Germinal center (tissue), 1 donor: Measurements from ENCODE around the gene SH2D2A.

Source experiments
- DNase-seq: peaks from one replicate; pipeline ENCODE4 v3.0.0; 2012; ENCODE audit warnings: mixed read lengths, low spot score

The SH2D2A gene

DNA sequence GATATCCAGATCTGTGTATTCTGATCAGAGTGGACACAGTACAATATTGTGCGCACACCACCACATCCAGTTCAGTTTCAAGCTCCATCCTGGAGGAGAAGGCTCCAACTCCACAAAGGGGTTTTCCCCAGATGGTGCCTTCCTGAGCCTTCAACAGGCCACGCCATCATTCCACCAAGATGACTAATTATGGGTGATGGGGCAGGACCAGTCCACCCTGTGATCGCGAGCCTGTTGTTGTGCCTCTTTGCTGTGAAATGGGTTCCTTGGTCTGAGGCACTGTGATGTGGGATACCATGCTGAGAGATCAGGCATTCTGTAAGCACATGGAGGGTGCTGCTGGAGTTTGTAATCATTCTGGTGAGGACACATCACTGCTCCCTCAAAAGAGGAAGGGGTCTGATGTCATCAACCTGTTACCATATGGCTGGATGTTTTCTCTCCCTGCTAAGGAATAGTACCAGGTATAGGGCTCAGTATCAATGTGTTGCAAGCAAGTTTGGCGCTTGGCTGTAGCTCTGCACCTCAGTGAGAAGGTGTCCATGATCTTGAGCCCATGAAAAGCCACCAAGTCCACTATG lies 6.7 kb upstream of the SH2D2A start:
- no peak for DNase-seq

DNA sequence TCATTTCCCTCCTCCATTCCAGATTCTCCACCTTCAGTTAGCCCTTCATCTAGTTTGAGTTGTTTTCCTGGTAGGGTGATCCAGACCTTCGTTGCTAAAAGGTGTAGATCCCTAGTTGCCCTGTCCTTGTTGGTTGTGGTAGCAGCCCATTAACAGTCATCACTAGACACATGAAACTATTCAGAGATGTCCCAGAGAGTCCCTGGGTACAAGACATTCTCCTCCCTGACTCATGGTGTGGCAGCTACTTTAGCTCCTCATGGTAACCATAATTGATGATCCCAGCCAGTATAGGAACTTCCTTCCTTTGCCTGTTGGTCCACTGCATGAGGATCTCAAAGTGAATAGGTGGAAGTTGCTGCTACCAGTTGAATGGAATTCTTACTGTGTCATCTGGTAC lies 6.0 kb upstream of the SH2D2A start:
- DNase-seq = no peak

DNA sequence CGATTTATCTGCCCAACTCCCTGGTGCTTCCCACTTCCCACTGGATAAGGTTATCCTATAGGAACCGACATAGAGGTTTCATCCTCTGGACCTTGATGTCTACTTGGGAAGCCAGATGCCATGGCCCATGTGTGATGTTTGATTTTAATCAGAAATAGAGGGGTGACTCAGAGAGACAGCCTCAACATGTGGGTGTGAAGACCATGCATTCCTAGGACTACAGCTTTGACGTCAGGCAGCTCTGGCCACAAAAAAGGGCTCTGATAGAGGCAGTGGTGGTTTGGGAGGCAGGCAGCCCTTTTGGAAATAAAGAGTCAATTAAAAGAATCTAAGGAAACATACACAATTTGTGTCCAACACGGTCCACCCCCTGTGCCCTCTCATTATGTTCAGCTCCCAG lies 5.2 kb upstream of the SH2D2A start:
- no peak for DNase-seq

DNA sequence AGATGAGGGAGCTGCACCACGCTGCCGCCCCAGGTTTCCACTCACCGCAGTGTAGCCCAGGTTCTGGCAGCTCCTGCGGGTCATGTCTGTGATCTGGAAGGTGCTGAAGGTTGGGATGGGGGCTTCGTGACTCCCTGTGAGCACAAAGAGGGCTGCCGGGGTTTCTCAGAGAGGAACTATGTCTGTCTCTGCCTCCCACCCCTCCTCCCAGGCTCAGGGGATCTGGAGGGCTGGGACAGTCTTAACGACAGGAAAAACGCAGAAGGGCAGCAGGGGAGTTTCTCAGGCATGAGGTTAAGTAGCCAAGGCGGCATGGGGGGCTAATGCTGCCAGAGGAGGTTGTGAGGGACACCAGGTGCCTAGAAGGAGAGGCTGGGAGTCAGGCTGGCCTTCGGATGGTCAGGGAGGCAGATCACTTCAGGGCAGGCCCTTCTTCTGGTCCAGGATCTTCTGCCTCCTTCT lies 656 bp downstream of the SH2D2A start:
- DNase-seq = no peak

DNA sequence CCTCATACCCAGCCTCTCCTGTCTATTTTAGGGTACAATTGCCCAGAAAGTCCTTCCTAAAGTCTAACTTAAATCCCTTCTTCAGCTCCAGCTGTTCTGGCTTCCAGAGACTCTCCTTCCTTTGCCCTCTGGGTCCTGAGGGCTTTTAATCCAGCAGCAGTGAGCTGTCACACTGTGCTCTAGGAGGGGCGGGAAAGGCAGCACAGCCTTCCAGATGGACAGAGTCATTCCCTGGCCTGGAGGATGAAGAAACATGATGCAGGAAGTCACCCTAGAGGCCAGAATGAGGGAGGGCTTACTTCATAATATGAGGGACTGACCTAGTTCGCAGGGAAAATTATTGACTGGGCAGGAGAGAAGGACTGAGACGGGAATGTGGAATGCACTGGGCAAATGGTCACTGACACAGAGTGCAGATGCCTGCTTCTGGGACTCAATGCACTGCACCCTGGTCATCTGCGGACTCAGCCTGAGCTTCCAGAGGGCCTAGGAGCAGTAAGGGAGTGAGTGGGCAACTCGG lies 1.3 kb downstream of the SH2D2A start:
- DNase-seq = no peak

DNA sequence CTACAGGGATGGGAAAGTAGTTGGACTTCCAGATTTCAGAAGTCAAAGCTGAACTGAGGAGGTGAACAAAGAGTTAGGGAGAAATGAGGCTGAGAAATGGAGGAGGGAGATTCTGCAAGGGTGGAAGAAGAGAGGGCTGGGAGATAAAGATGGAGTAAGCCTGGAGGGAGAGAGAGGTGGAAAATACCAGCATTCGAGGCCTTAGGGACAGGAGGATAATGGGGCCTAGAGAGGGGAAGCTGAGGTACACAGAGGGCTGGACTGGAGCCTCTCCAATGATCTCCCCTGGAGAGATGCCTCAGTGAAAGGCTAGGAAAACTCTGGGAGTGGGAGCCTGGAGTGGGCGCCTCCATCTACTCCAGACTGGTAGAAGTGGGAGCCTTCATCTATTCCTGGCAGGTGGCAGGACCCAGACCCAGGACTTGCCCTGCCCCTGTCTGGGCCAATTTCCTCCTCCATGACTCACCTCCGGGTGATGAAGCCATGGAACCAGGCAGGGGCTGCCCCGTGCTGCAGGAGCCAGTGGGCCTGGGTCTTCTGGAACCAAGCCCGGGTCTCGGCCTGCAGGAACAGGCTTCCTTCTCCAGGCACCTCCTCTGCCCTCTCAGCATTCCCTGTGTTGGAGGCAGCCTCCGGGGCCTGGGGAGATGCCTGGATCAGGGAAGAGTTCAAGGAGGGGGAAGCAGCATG lies 1.9 kb downstream of the SH2D2A start:
- no peak for DNase-seq

DNA sequence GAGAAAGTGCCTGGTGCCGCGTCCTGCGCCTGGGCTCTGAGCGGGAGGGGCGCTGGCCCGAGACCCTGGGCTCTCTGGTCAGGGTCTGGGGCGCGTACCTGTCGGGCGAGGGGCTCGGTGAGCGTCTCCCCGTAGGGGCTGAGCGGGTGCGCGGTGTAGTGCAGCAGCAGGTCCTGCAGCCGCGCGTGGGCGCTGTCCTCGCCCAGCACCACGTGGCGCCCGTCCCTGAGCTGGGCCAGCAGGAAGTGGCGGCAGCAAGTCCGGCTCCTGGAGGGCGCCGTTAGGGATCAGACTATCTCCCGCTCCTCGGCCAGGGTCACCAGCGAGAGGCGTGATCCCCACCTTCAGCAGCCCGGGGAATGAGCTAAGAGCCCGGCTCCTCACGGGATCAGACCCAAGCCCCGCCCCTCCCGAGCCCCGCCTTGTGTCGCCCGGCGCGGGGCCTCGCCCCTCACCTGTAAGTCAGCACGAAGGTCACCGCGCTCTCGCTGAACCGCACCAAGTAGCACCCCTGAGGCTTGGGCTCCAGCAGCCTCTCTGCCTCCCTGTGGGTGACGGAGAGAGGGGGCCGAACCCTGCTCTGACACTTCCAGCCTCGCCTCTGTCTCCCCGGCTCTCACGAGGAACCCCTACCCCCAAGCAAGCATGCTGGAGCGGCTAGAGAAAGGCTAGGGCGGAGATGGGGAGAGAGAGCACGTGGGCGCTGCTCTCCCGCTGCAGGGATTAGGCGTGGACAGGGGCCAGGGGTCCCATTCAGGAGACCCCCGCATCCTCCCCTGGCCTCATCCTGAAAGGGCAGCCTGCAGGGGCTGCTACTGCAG lies 2.7 kb downstream of the SH2D2A start:
- DNase-seq = peak; percentile 71

DNA sequence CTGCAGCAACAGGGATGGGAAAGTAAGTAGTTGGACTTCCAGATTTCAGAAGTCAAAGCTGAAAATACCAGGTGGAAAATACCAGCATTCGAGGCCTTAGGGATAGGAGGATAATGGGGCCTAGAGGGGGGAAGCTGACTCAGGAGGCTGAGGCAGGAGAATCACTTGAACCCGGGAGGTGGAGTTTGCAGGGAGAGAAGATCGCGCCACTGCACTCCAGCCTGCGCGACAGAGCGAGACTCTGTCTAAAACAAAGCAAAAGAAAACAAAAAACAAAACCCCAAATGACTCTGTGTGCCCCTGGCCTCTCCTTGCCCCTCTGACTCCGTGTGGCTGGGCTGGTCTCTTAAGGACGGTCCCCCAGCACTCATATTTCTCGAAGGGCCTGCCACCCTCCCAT lies 3.4 kb downstream of the SH2D2A start:
- no peak for DNase-seq

DNA sequence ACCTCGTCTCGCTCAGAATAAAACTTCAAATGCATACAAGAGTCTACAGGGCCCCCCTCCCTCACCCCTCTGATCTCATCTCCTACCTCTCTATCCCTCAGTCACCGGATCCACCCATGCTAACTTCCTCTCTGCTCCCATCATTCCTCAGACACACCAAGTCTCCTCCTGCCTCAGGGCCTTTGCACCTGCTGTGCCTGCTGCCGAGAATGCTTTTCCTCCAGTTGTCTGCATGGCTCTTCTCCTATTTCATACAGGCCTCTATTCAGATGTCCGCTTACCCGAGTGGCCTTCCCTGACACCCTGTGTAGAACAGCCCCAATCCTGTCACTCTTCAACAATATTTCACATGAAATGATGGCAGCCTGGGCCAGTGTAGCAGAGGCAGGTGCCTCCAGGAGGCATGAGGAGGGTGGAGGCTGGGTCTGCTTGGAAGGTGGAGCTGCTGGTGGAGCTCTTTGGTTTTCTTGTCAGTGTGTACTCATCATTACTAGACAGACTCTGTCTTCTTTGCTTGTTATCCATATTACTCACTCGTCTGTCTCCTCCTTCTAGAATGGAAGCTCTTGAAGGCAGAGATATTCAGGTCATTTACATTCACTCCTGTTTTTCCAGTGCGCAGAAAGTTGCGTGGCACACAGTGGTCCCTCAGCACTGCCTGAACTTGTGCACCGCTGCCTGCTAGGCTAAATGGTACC lies 4.2 kb downstream of the SH2D2A start:
- DNase-seq = no peak

DNA sequence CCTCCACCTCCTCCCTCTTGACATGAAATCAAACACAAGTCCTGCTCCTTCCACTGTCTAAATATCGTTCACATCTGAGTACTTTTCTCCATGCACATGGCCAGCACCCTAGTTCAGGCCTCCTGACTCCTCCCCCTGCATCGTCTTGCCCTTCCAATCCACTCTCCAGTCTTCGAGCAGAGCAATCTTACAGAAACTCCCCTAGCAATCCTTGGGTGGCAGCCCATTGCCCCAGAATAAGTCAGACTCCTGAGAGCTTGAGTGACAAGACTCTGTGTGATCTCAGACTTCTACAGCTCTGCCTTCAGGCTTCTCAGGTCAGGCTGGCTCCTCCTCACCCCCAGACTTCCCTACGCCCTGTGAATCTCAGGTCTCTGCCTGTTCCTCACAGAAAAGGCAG lies 5.5 kb downstream of the SH2D2A start:
- DNase-seq = no peak

DNA sequence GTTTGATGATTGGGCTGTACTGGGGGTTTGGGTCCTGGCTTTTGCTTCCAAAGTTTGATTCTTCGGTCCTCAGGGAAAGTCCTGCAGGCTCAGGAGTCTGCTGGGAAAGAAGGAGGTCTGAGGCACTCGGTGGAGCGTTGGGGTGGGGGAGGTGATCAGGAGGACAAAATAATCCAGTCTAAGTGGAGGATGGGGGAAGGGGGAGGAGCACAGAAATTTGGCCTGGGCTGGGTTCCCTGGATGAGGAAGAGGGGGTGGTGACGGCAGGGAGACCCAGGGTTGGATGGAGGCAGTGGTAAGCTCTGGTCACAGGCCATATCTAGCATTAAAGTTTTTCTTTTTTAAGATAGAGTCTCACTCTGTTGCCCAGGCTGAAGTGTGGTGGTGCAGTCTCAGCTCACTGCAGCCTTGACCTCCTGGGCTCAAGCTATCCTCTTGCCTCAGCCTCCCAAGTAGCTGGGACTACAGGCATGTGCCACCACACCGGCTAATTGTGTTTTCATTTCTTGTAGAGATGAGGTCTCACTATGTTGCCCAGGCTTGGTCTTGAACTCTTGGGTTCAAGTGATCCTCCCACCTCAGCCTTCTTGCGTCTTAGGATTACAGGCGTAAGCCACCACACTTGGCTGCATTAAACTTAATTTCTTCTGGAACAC lies 6.8 kb downstream of the SH2D2A start:
- DNase-seq = no peak

DNA sequence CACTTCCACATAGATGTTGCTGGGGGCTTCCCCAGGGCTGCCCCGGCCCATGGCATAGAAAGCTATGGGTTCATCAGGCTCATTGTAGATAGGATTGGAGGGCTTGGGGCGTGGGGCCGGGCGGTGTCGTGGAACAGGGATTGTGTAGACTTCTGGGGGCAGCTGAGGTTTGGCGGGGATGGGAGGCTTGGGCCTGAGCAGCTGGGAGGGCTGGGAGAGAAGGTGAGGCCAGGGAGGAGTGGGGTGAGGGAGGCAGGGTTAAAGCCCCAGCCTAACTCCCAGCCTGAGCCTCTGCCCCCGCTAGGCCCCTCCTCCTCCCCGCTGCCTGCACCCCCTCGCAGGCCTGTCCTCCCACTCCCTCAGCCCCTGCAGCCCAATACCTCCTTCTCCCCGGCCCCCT lies 7.4 kb downstream of the SH2D2A start:
- DNase-seq = no peak

DNA sequence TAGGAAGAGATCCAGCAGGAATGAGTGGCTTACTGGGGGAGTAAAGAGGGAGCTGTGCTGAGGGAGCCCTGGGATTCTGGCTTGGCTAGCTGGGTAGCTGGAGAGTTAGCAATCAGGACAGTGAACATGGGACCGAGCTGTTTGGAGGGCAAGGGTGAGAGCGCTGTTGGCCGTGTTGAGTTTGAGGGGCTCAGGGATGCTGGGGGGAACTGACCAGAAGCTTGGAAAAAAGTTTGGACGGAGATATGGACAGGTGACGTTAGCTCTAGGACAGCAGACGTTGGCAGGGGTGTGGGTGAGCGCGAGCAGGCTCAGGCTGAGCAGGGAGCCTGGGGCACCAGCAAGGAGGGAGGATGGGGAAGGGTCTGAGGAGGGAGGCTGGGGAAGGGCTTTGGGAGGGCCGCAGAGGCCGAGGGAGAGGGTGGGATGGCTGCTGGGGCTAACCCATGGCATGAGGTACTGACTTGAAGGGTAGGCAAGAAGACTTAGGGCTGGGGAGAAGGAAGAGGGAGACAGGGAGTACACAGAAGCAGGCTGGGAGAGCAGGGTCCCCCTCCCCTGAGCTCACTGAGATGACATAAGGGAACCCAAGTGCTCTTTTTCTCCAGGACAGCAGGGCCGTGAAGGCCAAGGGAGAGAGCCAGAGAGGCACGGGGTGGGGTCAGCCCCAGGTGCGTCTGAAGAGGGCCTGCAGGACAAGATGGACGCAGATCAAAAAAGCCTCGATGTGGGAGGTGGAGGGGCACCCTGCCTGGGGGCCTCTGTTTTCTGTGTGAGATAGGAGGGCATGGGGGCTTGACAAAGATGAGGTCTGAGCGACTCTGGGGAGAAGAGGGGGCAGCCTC lies 8.2 kb downstream of the SH2D2A start:
- no peak for DNase-seq

DNA sequence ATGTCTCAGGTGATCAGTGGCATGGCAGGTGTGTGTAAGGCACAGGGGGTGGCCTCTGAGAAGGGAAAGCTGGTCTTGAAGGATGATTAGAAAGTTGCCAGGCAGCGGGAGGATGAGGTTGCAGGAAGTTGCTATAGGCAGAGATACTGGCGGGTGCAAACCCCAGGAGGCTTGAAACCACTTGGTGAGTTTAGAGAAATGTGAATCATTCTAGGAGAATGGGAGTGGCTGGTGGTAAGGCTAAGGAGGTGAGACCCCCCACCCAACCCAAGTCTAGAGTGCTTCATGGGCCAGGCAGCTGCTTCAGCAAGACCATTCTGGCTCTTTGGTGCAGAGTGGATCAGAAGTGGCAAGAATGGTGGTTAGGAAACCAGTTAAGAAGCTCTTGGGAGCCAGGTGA lies 9.0 kb downstream of the SH2D2A start:
- no peak for DNase-seq

DNA sequence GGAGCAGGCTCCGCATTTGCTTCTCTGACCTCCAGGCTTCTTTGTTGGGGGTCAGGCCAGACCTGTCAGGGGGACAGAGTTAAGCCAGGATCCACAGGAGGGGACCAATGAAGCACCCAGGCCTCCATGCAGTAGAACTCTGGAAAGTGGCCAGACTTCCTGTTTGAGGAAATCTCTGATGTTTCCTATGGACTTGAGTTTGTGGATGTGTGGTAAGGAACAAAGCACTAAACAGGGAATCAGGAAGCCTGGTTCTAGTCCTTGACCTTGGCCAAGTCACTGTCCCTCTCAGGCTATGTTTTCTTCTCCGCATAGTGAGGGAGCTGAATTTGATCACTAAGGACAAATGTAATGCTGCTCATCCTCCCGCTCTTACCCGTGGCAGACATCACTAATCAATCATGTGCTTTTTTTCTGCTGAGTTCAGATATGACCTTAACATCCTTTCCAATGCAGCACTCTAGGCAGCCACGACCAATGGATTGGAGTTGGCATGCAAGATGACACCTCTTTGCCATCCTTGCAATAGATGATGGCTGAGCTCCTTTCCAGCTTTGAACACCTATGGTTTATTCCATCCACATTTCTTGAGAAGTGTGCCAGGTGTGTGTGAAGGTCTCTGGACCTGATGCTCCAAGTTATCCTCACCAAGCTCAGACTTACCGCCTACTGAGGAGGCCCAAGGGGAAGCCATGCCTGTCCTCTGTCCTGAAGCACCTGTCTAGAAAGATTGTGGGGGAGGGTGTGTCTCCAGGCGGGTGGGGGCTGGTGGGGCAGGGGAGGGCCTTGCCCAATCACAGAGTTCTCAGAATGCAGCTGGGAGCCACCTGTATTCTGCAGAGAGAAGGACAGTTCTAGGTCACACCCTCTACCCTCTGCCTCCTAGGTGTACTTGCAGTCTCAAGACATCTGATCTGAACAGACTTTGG lies 9.9 kb downstream of the SH2D2A start:
- DNase-seq = no peak

DNA sequence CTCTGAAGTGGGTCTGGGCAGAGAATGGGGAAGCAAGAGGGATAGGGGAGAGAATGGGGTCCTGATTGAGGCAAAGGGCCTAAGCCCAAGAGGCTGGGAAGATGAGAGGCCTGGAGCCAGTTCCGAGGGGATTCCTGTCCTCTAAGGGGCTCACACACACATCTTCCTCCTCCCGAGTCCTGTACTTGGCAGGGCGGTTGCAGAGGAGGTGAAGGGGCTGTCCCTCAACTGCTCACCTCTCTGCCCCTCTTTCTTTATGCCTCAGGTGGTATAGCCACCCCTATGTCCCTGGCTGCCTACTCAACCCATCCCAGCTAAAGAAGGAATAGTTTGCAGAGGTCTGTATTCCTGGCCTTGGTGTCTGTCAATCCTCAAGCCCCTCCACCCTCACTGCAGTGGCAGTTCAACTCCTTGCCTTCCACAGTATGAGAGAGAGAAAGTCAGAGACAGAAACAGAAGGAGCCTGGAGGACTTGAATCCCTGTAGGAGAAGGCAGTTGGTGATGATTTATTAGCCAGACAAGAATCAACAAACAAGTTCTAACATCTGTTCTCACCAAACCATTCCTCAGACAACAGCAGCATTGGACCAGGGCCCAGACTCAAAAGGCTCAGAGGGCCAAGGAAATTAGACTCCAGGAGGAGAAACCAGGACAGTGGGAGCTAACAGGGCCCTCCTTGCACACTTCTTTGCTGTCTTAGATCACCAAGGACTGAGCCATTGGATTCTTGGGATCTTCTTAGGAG lies 10.7 kb downstream of the SH2D2A start:
- DNase-seq = no peak

DNA sequence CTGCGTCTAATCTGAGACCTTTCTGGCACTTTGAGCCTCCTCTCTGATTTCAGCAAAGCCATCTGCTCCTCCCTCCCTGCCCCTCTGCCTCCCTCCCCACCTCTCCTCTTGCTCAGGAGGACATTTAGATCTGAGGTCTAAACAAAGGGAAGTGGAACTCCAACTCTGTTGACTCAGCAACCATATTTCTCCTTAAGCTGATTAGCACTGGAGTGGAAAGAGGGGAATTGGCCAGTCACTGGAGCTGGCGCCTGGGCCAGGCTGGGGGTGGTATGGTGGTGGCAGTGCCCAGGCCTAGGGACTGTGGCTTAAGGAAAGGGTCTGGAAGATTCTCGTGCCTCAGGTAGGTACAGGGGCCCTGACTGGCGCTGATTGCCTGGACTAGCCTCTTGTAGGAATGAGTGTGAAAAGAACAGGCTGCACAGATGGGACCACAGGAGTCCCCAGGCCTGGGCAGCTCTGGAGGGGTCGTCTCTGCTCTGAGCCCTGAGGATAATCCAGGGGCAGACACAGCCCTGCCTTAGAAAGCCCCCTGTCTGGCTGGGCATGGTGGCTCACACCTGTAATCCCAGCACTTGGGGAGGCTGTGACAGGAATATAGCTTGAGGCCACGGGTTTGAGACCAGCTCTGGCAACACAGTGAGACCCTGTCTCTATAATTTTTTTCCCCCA lies 11.9 kb downstream of the SH2D2A start:
- no peak for DNase-seq

DNA sequence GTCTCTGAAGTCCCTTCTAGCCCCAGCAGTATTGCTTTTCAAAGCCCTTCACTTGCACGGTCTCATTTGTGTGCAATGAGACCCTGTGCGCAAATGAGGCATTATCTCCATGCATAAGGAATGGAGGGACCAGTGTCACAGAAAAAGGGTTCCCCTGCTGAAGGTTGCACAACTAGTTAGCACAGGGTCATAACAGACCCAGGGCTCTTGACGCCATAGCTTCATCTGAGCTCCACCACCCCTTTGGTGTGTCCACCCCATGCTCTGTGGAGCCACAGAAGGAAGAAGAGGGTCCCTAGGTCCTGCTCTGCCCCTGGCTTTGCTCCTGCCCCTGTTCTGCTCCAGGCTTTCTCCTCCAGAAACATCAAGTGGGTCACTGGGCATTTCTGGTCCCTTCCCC lies 12.6 kb downstream of the SH2D2A start:
- DNase-seq = no peak
